Uterus (tissue), 4 donors: ENCODE results near the gene AQP1. TPM values are rescaled to one million over a fixed set of nuclear protein-coding genes. Genes with fewer than 3 reads are reported as not detected.

Experiments used
- DNase-seq, 2 donors: peaks; one replicate each; pipeline ENCODE4 v3.0.0-alpha.2; 2019 to 2020
- H3K27ac ChIP-seq, 2 donors: fragments of 200-600 bp; sonication (generic); 1 replicate in 1 of 2; 2 replicates in 1 of 2; pipeline ENCODE4 v1.5.1; 2016 to 2018
- H3K27me3 ChIP-seq, 2 donors: fragments of 200-600 bp; sonication (generic); one replicate each; pipeline ENCODE4 v1.5.1; 2018 to 2019; ENCODE audit warnings: control low read depth in 1 of 2
- H3K36me3 ChIP-seq, 2 donors: fragments of 200-600 bp; sonication (generic); one replicate each; pipeline ENCODE4 v1.5.1; 2019; ENCODE audit warnings: control low read depth in 1 of 2
- H3K4me1 ChIP-seq, 2 donors: fragments of 200-600 bp; sonication (generic); one replicate each; pipeline ENCODE4 v1.5.1; 2018 to 2019; ENCODE audit warnings: control low read depth in 1 of 2
- H3K4me3 ChIP-seq, 2 donors: fragments of 200-600 bp; sonication (generic); 1 replicate in 1 of 2; 2 replicates in 1 of 2; pipeline ENCODE4 v1.5.1; 2018 to 2019; ENCODE audit warnings: mild to moderate bottlenecking in 1 of 2
- H3K9me3 ChIP-seq, 2 donors: fragments of 200-600 bp; sonication (generic); one replicate each; pipeline ENCODE4 v1.5.1; 2019; ENCODE audit warnings: control low read depth in 1 of 2
- CTCF ChIP-seq, 4 experiments: fragments of 200-600 bp in 2 of 4; fragments of 450-650 bp in 2 of 4; sonication (generic) in 2 of 4; IDR thresholded peaks; one replicate each; pipeline ENCODE4 v1.5.1; 2016 to 2019; ENCODE audit warnings: antibody characterized with exemption in 4 of 4, mild to moderate bottlenecking in 2 of 4, moderate library complexity in 1 of 4
- POLR2A ChIP-seq, 2 donors: fragments of 450-650 bp; IDR thresholded peaks; one replicate each; pipeline ENCODE4 v1.6.1; 2016; ENCODE audit warnings: antibody characterized with exemption in 2 of 2, mild to moderate bottlenecking in 1 of 2, moderate library complexity in 1 of 2
- intact Hi-C: fragments of 100-400 bp; cut with DNase I; formaldehyde crosslinking; loops from one replicate; pipeline ENCODE4 v1.15.1; 2023; ENCODE audit warnings: low total_unique reads
- total RNA-seq, 4 donors: library from RNA; depleted of rRNA in 3 of 4; stranded (reverse); fragments of >200 nt in 3 of 4; gene quantifications; one replicate each; pipeline versions ENCODE4 v1.1.0 to v1.2.4, GENCODE V29; 2014 to 2023
- donor health status: DM: yes; HTN: yes; CAD: no.

The AQP1 gene
- total RNA-seq, 4 donors from 2014 or later, result 69.6 to 477 (median 370) TPM

- Histone ChIP-seq H3K9me3 (no peaks in the 10 kb centered on the region), H3K4me1 (peaks cover 0 to 6% of the 10 kb centered on the region in 2 donors), H3K27me3 (no peaks in the 10 kb centered on the region), H3K36me3 (no peaks in the 10 kb centered on the region), H3K4me3 (peak overlapping the region in 1 of 2 donors; percentile 16), H3K27ac (peak overlapping the region; percentile 48 to 68)
- intact Hi-C loops, result no loop called here
- no peak for TF ChIP-seq POLR2A (IDR thresholded peaks at IDR 0.05)
- TF ChIP-seq CTCF (IDR thresholded peaks at IDR 0.05), result no peak
- no peak for DNase-seq
Measured at GRCh38 chr7:30913821-30914515, 2.3 kb downstream of the AQP1 start.

- Histone ChIP-seq H3K4me3 (peak overlapping the region in 1 of 2 donors; percentile 16), H3K4me1 (peaks cover 0 to 6% of the 10 kb centered on the region in 2 donors), H3K27ac (peak overlapping the region; percentile 25 to 68), H3K36me3 (no peaks in the 10 kb centered on the region), H3K9me3 (no peaks in the 10 kb centered on the region), H3K27me3 (no peaks in the 10 kb centered on the region)
- intact Hi-C loops, result no loop called here
- DNase-seq, result no peak
- TF ChIP-seq CTCF (IDR thresholded peaks at IDR 0.05) (no peak), POLR2A (IDR thresholded peaks at IDR 0.05) (no peak)
Measured at GRCh38 chr7:30914596-30914995, 2.9 kb downstream of the AQP1 start.

GRCh38 chr7:30915005-30915601 lies 3.5 kb downstream of the AQP1 start:
- Histone ChIP-seq H3K27me3 (no peaks in the 10 kb centered on the region), H3K36me3 (no peaks in the 10 kb centered on the region), H3K4me1 (peaks cover 0 to 6% of the 10 kb centered on the region in 2 donors), H3K9me3 (no peaks in the 10 kb centered on the region), H3K27ac (peak overlapping the region; percentile 25 to 68), H3K4me3 (peak overlapping the region in 1 of 2 donors; percentile 8)
- intact Hi-C loops, result no loop called here
- DNase-seq, result no peak
- TF ChIP-seq POLR2A (IDR thresholded peaks at IDR 0.05), result no peak
- TF ChIP-seq CTCF (IDR thresholded peaks at IDR 0.05), result no peak

- no peak for DNase-seq
- H3K4me1 ChIP-seq, result peaks cover 0 to 9% of the 10 kb centered on the region in 2 donors
- intact Hi-C loops, result no loop called here
Measured at GRCh38 chr7:30915751-30916150, 4.1 kb downstream of the AQP1 start.

More at GRCh38 chr7:30915751-30916150, 4.1 kb downstream of the AQP1 start:
- H3K9me3 ChIP-seq, result no peaks in the 10 kb centered on the region
- H3K36me3 ChIP-seq, result no peaks in the 10 kb centered on the region
- TF ChIP-seq CTCF (IDR thresholded peaks at IDR 0.05) (no peak), POLR2A (IDR thresholded peaks at IDR 0.05) (no peak)
- no peaks in the 10 kb centered on the region for H3K27me3 ChIP-seq
- peak overlapping the region; percentile 25 to 68 for H3K27ac ChIP-seq
- peak overlapping the region in 1 of 2 donors; percentile 1 for H3K4me3 ChIP-seq
